K562 (cell line): ENCODE data around the gene NXF1. TPM values are rescaled to one million over a fixed set of nuclear protein-coding genes. Genes with fewer than 3 reads are reported as not detected.
A peak's percentile ranks its signal among the peaks of the same experiment; 100 is the strongest.

Source experiments
- ATF6 ChIP-seq: sonication (generic); formaldehyde crosslinking; IDR thresholded peaks from 2 replicates; pipeline ENCODE4 v1.4.0; 2020; ENCODE audit warnings: mild to moderate bottlenecking, missing genetic modification reagents
- CAMTA2 ChIP-seq: fragments of 250-450 bp; sonication (Bioruptor Pico); conservative IDR thresholded peaks from 2 replicates; pipeline ENCODE4 v1.5.1; 2022
- CREB1 ChIP-seq, 2 experiments: sonication (generic) in 1 of 2; formaldehyde crosslinking in 1 of 2; IDR thresholded peaks; 2 replicates each; pipeline versions ENCODE4 v1.6.1 to v1.8.0; 2012 to 2022; ENCODE audit warnings: inconsistent platforms in 1 of 2, mild to moderate bottlenecking in 1 of 2, missing genetic modification reagents in 1 of 2, moderate library complexity in 1 of 2
- ERF ChIP-seq: fragments of 450-650 bp; formaldehyde crosslinking; IDR thresholded peaks from 2 replicates; pipeline ENCODE4 v1.4.0; 2020; ENCODE audit warnings: mild to moderate bottlenecking, mixed read lengths
- HDAC2 ChIP-seq: fragments of 450-650 bp; IDR thresholded peaks from 2 replicates; pipeline ENCODE4 v1.6.1; 2016; ENCODE audit warnings: mild to moderate bottlenecking
- HMGN3 ChIP-seq: IDR thresholded peaks from 2 replicates; pipeline ENCODE4 v1.6.1; 2011; ENCODE audit warnings: borderline replicate concordance, low read depth, mild to moderate bottlenecking, mixed read lengths, low read length; ENCODE audit not compliant: insufficient read length; ENCODE audit errors: extremely low read depth
- MECOM ChIP-seq: fragments of 250-450 bp; sonication (Bioruptor Pico); IDR thresholded peaks from 2 replicates; pipeline ENCODE4 v1.8.0; 2022; ENCODE audit warnings: inconsistent platforms
- POU5F1 ChIP-seq: fragments of 150-350 bp; IDR thresholded peaks from 2 replicates; pipeline ENCODE4 v1.6.1; 2014; ENCODE audit warnings: borderline replicate concordance, low read length, low read depth, mild to moderate bottlenecking; ENCODE audit not compliant: partially characterized antibody
- PTRF ChIP-seq: fragments of 450-650 bp; IDR thresholded peaks from 2 replicates; pipeline ENCODE4 v1.6.1; 2016; ENCODE audit warnings: mild to moderate bottlenecking, missing genetic modification characterization, missing compliant biosample characterization
- RFX1 ChIP-seq: fragments of 450-650 bp; IDR thresholded peaks from 2 replicates; pipeline ENCODE4 v1.6.1; 2016; ENCODE audit warnings: mild to moderate bottlenecking, moderate library complexity
- SETDB1 ChIP-seq: IDR thresholded peaks from one replicate; pipeline ENCODE4 v1.6.1; 2012; ENCODE audit warnings: low read length, control low read depth, inconsistent platforms
- SRSF1 ChIP-seq: fragments of 200-400 bp; formaldehyde crosslinking; IDR thresholded peaks from 2 replicates; pipeline ENCODE4 v1.6.1; 2017; ENCODE audit warnings: mild to moderate bottlenecking, low read depth, low read length, moderate library complexity
- TOE1 ChIP-seq, 2 experiments: fragments of 450-650 bp in 1 of 2; sonication (generic) in 1 of 2; formaldehyde crosslinking in 1 of 2; IDR thresholded peaks; 2 replicates each; pipeline versions ENCODE4 v1.7.1 to v1.8.0; 2016 to 2022; ENCODE audit warnings: borderline replicate concordance in 2 of 2, mild to moderate bottlenecking in 2 of 2, antibody characterized with exemption in 1 of 2, inconsistent platforms in 1 of 2, low read depth in 1 of 2, missing genetic modification reagents in 1 of 2, moderate library complexity in 1 of 2
- YBX1 ChIP-seq: fragments of 450-650 bp; IDR thresholded peaks from 2 replicates; pipeline ENCODE4 v1.7.1; 2016; ENCODE audit warnings: mild to moderate bottlenecking
- ZBTB49 ChIP-seq: sonication (generic); formaldehyde crosslinking; IDR thresholded peaks from 2 replicates; pipeline ENCODE4 v1.8.0; 2022; ENCODE audit warnings: missing genetic modification reagents, mild to moderate bottlenecking, borderline replicate concordance
- ZFP30 ChIP-seq: fragments of 250-450 bp; sonication (Bioruptor Pico); IDR thresholded peaks from 2 replicates; pipeline ENCODE4 v1.8.0; 2022; ENCODE audit warnings: moderate library complexity, mild to moderate bottlenecking, inconsistent platforms, borderline replicate concordance
- ZFP36 ChIP-seq: fragments of 150-350 bp; IDR thresholded peaks from 2 replicates; pipeline ENCODE4 v1.6.1; 2018; ENCODE audit warnings: low read length, low read depth; ENCODE audit not compliant: partially characterized antibody
- ZNF79 ChIP-seq: fragments of 250-450 bp; sonication (Bioruptor Pico); IDR thresholded peaks from 2 replicates; pipeline ENCODE4 v1.4.0; 2020; ENCODE audit warnings: low read depth, mild to moderate bottlenecking, moderate library complexity
- polyA plus RNA-seq, 8 experiments: library from polyadenylated mRNA; depleted of rRNA in 4 of 8; stranded (reverse) in 5 of 8; unstranded in 3 of 8; fragments of >200 nt; fragmentation: Nextera tagmentation in 2 of 8; fragmentation: Illumina TruSeq in 1 of 8; extraction: Ambion mirVana in 2 of 8; extraction: Trizol in 1 of 8; gene quantifications; 2 replicates each; pipeline versions ENCODE4 v1.2.1 to v1.2.3, GENCODE V29; 2011 to 2014; ENCODE audit warnings: inconsistent platforms in 1 of 8, missing spikeins in 1 of 8
- total RNA-seq, 7 experiments: library from RNA; depleted of rRNA in 6 of 7; stranded (reverse); fragments of >200 nt in 6 of 7; fragmentation: Illumina TruSeq in 2 of 7; extraction: Trizol in 2 of 7; gene quantifications; 2 replicates each; pipeline versions ENCODE4 v1.2.1 to v1.2.3, GENCODE V29; 2011 to 2021; ENCODE audit warnings: low replicate concordance in 1 of 7
- TF ChIP-seq, protein P1 (sequence below): fragments of 450-650 bp; conservative IDR thresholded peaks from 2 replicates; pipeline ENCODE4 v1.6.1; 2016; ENCODE audit warnings: missing genetic modification characterization, low read depth, mild to moderate bottlenecking, missing compliant biosample characterization, moderate library complexity
- TF ChIP-seq, protein P2 (sequence below): sonication (generic); formaldehyde crosslinking; IDR thresholded peaks from 2 replicates; pipeline ENCODE4 v1.8.1; 2023; ENCODE audit warnings: mild to moderate bottlenecking, missing genetic modification reagents

NXF1 gene
- total and polyA plus RNA-seq, 9 of the 15 experiments (the other 6 are each of a cell fraction or from before 2014, with no cell fraction given), result 18.1 to 98.3 (median 35.8) TPM

DNA sequence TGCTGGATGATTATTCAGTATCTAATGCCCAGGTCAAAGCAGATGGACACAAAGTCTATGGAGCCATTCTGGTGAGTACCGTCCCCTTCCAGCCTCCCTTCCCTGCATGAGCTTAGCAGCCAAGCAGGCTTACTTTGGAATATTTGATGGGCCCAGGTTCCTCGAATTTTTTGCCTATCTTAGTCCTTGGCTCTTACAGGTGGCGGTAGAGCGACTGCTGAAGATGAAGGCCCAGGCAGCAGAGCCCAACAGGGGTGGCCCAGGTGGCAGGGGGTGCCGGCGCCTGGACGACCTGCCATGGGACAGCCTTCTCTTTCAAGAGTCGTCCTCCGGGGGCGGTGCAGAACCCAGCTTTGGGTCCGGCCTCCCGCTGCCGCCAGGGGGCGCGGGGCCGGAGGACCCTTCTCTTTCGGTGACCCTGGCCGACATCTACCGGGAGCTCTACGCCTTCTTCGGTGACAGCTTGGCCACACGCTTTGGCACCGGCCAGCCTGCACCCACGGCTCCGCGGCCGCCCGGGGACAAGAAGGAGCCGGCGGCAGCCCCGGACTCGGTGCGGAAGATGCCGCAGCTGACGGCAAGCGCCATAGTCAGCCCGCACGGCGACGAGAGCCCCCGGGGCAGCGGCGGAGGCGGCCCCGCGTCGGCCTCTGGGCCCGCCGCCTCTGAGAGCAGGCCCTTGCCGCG lies 18.8 kb downstream of the NXF1 start (continued):
- TF ChIP-seq, protein P1, sequence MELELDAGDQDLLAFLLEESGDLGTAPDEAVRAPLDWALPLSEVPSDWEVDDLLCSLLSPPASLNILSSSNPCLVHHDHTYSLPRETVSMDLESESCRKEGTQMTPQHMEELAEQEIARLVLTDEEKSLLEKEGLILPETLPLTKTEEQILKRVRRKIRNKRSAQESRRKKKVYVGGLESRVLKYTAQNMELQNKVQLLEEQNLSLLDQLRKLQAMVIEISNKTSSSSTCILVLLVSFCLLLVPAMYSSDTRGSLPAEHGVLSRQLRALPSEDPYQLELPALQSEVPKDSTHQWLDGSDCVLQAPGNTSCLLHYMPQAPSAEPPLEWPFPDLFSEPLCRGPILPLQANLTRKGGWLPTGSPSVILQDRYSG (tag), result no peak
- no peak for TF ChIP-seq ZNF79 (CRISPR knock-in tag)
- TF ChIP-seq MECOM (CRISPR knock-in tag), result no peak
- no peak for TF ChIP-seq HDAC2
- no peak for TF ChIP-seq ERF
- TF ChIP-seq, protein P2, sequence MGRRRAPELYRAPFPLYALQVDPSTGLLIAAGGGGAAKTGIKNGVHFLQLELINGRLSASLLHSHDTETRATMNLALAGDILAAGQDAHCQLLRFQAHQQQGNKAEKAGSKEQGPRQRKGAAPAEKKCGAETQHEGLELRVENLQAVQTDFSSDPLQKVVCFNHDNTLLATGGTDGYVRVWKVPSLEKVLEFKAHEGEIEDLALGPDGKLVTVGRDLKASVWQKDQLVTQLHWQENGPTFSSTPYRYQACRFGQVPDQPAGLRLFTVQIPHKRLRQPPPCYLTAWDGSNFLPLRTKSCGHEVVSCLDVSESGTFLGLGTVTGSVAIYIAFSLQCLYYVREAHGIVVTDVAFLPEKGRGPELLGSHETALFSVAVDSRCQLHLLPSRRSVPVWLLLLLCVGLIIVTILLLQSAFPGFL (CRISPR knock-in tag), result no peak
- TF ChIP-seq ATF6 (CRISPR knock-in tag), result no peak
- TF ChIP-seq CREB1 (IDR thresholded peaks at IDR 0.05), result no peak
- TF ChIP-seq CREB1 (CRISPR knock-in tag; IDR thresholded peaks at IDR 0.05), result no peak
- no peak for TF ChIP-seq SRSF1
- TF ChIP-seq TOE1 (IDR thresholded peaks at IDR 0.05; ENCODE audit: borderline replicate concordance), result no peak
- no peak for TF ChIP-seq TOE1 (CRISPR knock-in tag; IDR thresholded peaks at IDR 0.05; ENCODE audit: borderline replicate concordance, low read depth)
- TF ChIP-seq YBX1, result no peak
- TF ChIP-seq CAMTA2, result no peak
- TF ChIP-seq POU5F1, result no peak
- no peak for TF ChIP-seq ZBTB49
- no peak for TF ChIP-seq SETDB1
- no peak for TF ChIP-seq PTRF (tag)
- no peak for TF ChIP-seq ZFP36
- peak; percentile 52 for TF ChIP-seq HMGN3
- no peak for TF ChIP-seq RFX1
- no peak for TF ChIP-seq ZFP30
